Liver (tissue), 9 donors: ENCODE measurements around the gene EVPL. TPM values are rescaled to one million over a fixed set of nuclear protein-coding genes. Genes with fewer than 3 reads are reported as not detected.

Source experiments
- DNase-seq: peaks from one replicate; pipeline ENCODE4 v3.0.0-alpha.2; 2017; ENCODE audit warnings: low spot score
- H3K27ac ChIP-seq, 2 donors: one replicate each; pipeline ENCODE4 v1.7.0; 2013; ENCODE audit warnings: inconsistent platforms in 2 of 2, low read length in 2 of 2, control low read depth in 1 of 2, low read depth in 1 of 2, mild to moderate bottlenecking in 1 of 2
- H3K27me3 ChIP-seq, 4 donors: one replicate each; pipeline versions ENCODE4 v1.6.1 to v1.7.0; 2013; ENCODE audit warnings: low read length in 3 of 4, inconsistent platforms in 1 of 4, mild to moderate bottlenecking in 1 of 4, moderate library complexity in 1 of 4; ENCODE audit not compliant: control insufficient read depth in 4 of 4, insufficient read depth in 4 of 4
- H3K36me3 ChIP-seq, 4 donors: one replicate each; pipeline versions ENCODE4 v1.6.1 to v1.7.0; 2013; ENCODE audit warnings: low read length in 3 of 4, mild to moderate bottlenecking in 3 of 4, low read depth in 1 of 4, moderate library complexity in 1 of 4; ENCODE audit not compliant: control insufficient read depth in 4 of 4, insufficient read depth in 3 of 4
- H3K4me1 ChIP-seq, 4 donors: one replicate each; pipeline versions ENCODE4 v1.6.1 to v1.7.0; 2013; ENCODE audit warnings: low read length in 3 of 4, mild to moderate bottlenecking in 3 of 4, moderate library complexity in 1 of 4; ENCODE audit not compliant: control insufficient read depth in 4 of 4, insufficient read depth in 4 of 4
- H3K4me3 ChIP-seq, 3 donors: one replicate each; pipeline versions ENCODE4 v1.6.1 to v1.7.0; 2013; ENCODE audit warnings: low read length in 3 of 3, control low read depth in 1 of 3, low read depth in 1 of 3, mild to moderate bottlenecking in 1 of 3
- H3K9ac ChIP-seq, 2 donors: one replicate each; pipeline ENCODE4 v1.7.0; 2013; ENCODE audit warnings: low read length in 2 of 2, mild to moderate bottlenecking in 2 of 2, moderate library complexity in 2 of 2, control low read depth in 1 of 2, low read depth in 1 of 2
- H3K9me3 ChIP-seq, 4 donors: one replicate each; pipeline versions ENCODE4 v1.6.1 to v1.7.0; 2013; ENCODE audit warnings: low read length in 3 of 4; ENCODE audit not compliant: control insufficient read depth in 4 of 4
- CTCF ChIP-seq: fragments of 150-350 bp; IDR thresholded peaks from 2 replicates; pipeline ENCODE4 v1.5.1; 2017; ENCODE audit warnings: improper control_type of control experiment, low read depth, low read length; ENCODE audit not compliant: missing input control
- EGR1 ChIP-seq, 2 donors: IDR thresholded peaks; 2 replicates each; pipeline ENCODE4 v1.6.1; 2016 to 2018; ENCODE audit warnings: antibody characterized with exemption in 2 of 2, low read depth in 2 of 2
- FOXA1 ChIP-seq: IDR thresholded peaks from 2 replicates; pipeline ENCODE4 v1.6.1; 2016; ENCODE audit warnings: antibody characterized with exemption
- RAD21 ChIP-seq, 2 donors: IDR thresholded peaks; 2 replicates each; pipeline ENCODE4 v1.6.1; 2016; ENCODE audit warnings: antibody characterized with exemption in 2 of 2, mild to moderate bottlenecking in 2 of 2
- SP1 ChIP-seq: IDR thresholded peaks from 2 replicates; pipeline ENCODE4 v1.6.1; 2018; ENCODE audit warnings: antibody characterized with exemption, mild to moderate bottlenecking
- TAF1 ChIP-seq: conservative IDR thresholded peaks from 2 replicates; pipeline ENCODE4 v1.6.1; 2016; ENCODE audit warnings: antibody characterized with exemption, mild to moderate bottlenecking
- ZBTB33 ChIP-seq: IDR thresholded peaks from 2 replicates; pipeline ENCODE4 v1.6.1; 2016; ENCODE audit warnings: antibody characterized with exemption
- WGBS: extraction: QIAGEN DNeasy Blood & Tissue Kit; methylation state at CpG from one replicate; pipeline ENCODE4 v1.1.7; 2013; 5-methylcytosine and 5-hydroxymethylcytosine counted together
- polyA plus RNA-seq, 2 donors: library from polyadenylated mRNA; stranded (reverse) in 1 of 2; unstranded in 1 of 2; fragments of 200-250 nt in 1 of 2; fragments of >200 nt in 1 of 2; fragmentation: Nextera tagmentation in 1 of 2; extraction: Ambion mirVana in 1 of 2; gene quantifications; one replicate each; pipeline versions ENCODE4 v1.2.1 to v1.2.3, GENCODE V29; 2013 to 2015
- total RNA-seq, 2 donors: library from RNA; depleted of rRNA; stranded (reverse); fragments of >200 nt; gene quantifications; one replicate each; pipeline ENCODE4 v1.2.3, GENCODE V29; 2014
- TF ChIP-seq, protein P1 (sequence below): IDR thresholded peaks from 2 replicates; pipeline ENCODE4 v1.6.1; 2016; ENCODE audit warnings: antibody characterized with exemption
- donor health status: healthy.
- donor health status: healthy.
- donor health status: healthy.
- donor health status: healthy.
- donor health status: healthy.

Gene EVPL
- total and polyA plus RNA-seq, 4 donors: 0.03 to 0.33 (median 0.21) TPM; not detected in 1

- DNase-seq: peak; percentile 80
- Histone ChIP-seq H3K27ac (no peak overlapping the region), H3K9ac (no peak overlapping the region), H3K9me3 (no peaks in the 10 kb centered on the region), H3K36me3 (no peaks in the 10 kb centered on the region), H3K4me1 (peaks cover 0 to 6% (median 2%) of the 10 kb centered on the region in 4 donors), H3K4me3 (no peak overlapping the region), H3K27me3 (no peaks in the 10 kb centered on the region)
- TF ChIP-seq RAD21 (IDR thresholded peaks at IDR 0.05) (peak; percentile 88 to 92), ZBTB33 (no peak), CTCF (peak; percentile 85), TAF1 (no peak), EGR1 (IDR thresholded peaks at IDR 0.05; ENCODE audit: low read depth in 2 of 2) (no peak)
- 27% methylated on average over 19 of the region's 19 CpGs for WGBS
These were observed 12.8 kb downstream of the EVPL start for GRCh38 chr17:76014100-76014924.

DNA sequence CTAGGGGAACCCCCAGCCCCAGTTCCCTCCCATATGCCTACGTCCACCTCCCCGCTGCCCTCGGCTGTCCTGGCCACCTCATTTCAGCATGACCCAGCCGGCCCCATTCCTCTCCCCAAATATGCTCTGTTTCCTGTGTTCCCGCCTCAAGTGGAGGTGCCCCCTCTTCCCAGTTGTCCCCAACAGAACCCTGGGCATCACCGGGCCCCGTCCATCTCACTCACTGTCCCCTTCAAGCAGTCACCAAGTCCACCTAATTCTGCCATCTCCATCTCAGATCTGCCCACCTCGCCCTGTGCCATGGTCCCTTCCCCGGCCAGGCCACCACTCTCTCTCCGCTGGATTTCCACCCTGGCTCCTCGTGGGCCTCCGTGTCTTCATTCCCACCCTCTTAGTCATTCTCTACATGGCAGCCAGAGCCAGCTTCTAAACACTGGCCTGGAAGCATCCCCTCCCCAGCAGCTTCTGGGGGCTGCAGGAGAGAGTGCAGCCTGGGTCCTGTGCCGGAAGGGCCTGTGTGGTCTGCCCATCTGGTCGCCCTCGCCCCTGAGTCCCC, 13.7 kb downstream of the EVPL start:
- no peaks in the 10 kb centered on the region for H3K36me3 ChIP-seq
- no peak overlapping the region for H3K27ac ChIP-seq
- H3K4me1 ChIP-seq: peaks cover 0 to 6% (median 2%) of the 10 kb centered on the region in 4 donors
- H3K9me3 ChIP-seq: no peaks in the 10 kb centered on the region
- no peak for TF ChIP-seq SP1
- no peak for TF ChIP-seq EGR1 (IDR thresholded peaks at IDR 0.05; ENCODE audit: low read depth in 2 of 2)
- TF ChIP-seq, protein P1, sequence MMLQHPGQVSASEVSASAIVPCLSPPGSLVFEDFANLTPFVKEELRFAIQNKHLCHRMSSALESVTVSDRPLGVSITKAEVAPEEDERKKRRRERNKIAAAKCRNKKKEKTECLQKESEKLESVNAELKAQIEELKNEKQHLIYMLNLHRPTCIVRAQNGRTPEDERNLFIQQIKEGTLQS: no peak
- no peak for TF ChIP-seq TAF1
- no peaks in the 10 kb centered on the region for H3K27me3 ChIP-seq
- no peak for DNase-seq
- WGBS: 76% methylated on average over 15 of the region's 15 CpGs
- H3K9ac ChIP-seq: no peak overlapping the region
- H3K4me3 ChIP-seq: no peak overlapping the region

DNA sequence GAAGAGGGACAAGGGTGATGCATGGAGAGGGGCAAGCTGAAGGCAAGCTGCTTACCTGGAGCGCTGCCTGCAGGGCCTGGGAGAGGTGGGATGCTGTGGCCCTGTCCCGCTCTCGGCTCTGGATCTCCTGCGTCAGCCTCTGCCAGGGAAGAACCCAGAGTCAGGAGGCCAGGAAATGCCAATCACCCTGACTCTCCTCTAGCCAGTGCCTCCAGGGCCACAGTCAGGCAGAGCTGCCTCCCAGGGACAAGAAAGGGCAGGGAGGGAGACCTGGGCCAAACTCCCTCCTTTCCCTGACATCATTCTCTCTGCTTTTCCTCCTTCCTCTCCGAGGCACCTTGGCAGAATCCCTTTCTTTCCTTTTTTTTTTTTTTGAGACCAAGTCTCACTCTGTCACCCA, 15.2 kb downstream of the EVPL start:
- DNase-seq: no peak
- Histone ChIP-seq H3K9ac (no peak overlapping the region), H3K36me3 (no peaks in the 10 kb centered on the region), H3K4me3 (no peak overlapping the region), H3K4me1 (peaks cover 0 to 6% (median 2%) of the 10 kb centered on the region in 4 donors), H3K27ac (no peak overlapping the region), H3K9me3 (no peaks in the 10 kb centered on the region), H3K27me3 (no peaks in the 10 kb centered on the region)
- TF ChIP-seq FOXA1: no peak
- TF ChIP-seq, protein P1: no peak
- WGBS: 85% methylated on average over 5 of the region's 5 CpGs
